Measurements from ENCODE around the gene GET4. TPM values are rescaled to one million over a fixed set of nuclear protein-coding genes. Genes with fewer than 3 reads are reported as not detected.

The GET4 gene
- polyA plus RNA-seq, 4 donors = 21.3 to 68.0 (median 32.4) TPM

- DNase-seq (ENCODE audit: low read depth in 4 of 4, low spot score in 3 of 4) = no peak
Measured at GRCh38 chr7:885261-885892, 9.0 kb downstream of the GET4 start.

GRCh38 chr7:885893-886625 lies 9.7 kb downstream of the GET4 start:
- DNase-seq (ENCODE audit: low read depth in 4 of 4, low spot score in 3 of 4) = no peak

- no peak for DNase-seq (ENCODE audit: low read depth in 4 of 4, low spot score in 3 of 4)
Measured at GRCh38 chr7:886626-887487, 10.5 kb downstream of the GET4 start.

- no peak for DNase-seq (ENCODE audit: low read depth in 4 of 4, low spot score in 3 of 4)
Measured at GRCh38 chr7:887488-887820, 11.1 kb downstream of the GET4 start.

GRCh38 chr7:888081-889024 lies 12.0 kb downstream of the GET4 start:
- no peak for DNase-seq (ENCODE audit: low read depth in 4 of 4, low spot score in 3 of 4)

GRCh38 chr7:889025-889390 lies 12.7 kb downstream of the GET4 start:
- DNase-seq (ENCODE audit: low read depth in 4 of 4, low spot score in 3 of 4) = no peak

GRCh38 chr7:889391-889790 lies 13.0 kb downstream of the GET4 start:
- DNase-seq (ENCODE audit: low read depth in 4 of 4, low spot score in 3 of 4) = no peak

GRCh38 chr7:890868-891267 lies 14.5 kb downstream of the GET4 start:
- no peak for DNase-seq (ENCODE audit: low read depth in 4 of 4, low spot score in 3 of 4)

GRCh38 chr7:891291-891690 lies 14.9 kb downstream of the GET4 start:
- DNase-seq (ENCODE audit: low read depth in 4 of 4, low spot score in 3 of 4) = no peak

- no peak for DNase-seq (ENCODE audit: low read depth in 4 of 4, low spot score in 3 of 4)
Measured at GRCh38 chr7:891805-892204, 15.5 kb downstream of the GET4 start.

- no peak for DNase-seq (ENCODE audit: low read depth in 4 of 4, low spot score in 3 of 4)
Measured at GRCh38 chr7:892648-893593, 16.6 kb downstream of the GET4 start.

- no peak for DNase-seq (ENCODE audit: low read depth in 4 of 4, low spot score in 3 of 4)
Measured at GRCh38 chr7:893686-894085, 17.3 kb downstream of the GET4 start.

GRCh38 chr7:894164-894867 lies 18.0 kb downstream of the GET4 start:
- DNase-seq (ENCODE audit: low read depth in 4 of 4, low spot score in 3 of 4) = no peak

- DNase-seq (ENCODE audit: low read depth in 4 of 4, low spot score in 3 of 4) = no peak
Measured at GRCh38 chr7:894927-895450, 18.6 kb downstream of the GET4 start.

GRCh38 chr7:895451-896052 lies 19.2 kb downstream of the GET4 start:
- DNase-seq (ENCODE audit: low read depth in 4 of 4, low spot score in 3 of 4) = no peak

- no peak for DNase-seq (ENCODE audit: low read depth in 4 of 4, low spot score in 3 of 4)
Measured at GRCh38 chr7:896346-897075, 20.2 kb downstream of the GET4 start.

- DNase-seq (ENCODE audit: low read depth in 4 of 4, low spot score in 3 of 4) = no peak
Measured at GRCh38 chr7:897086-897485, 20.7 kb downstream of the GET4 start.
